H9 (cell line): ENCODE data around the gene SLC39A10. TPM values are rescaled to one million over a fixed set of nuclear protein-coding genes. Genes with fewer than 3 reads are reported as not detected.

Experiments
- DNase-seq: peaks from one replicate; pipeline ENCODE4 v3.0.0-alpha.2; 2017
- H2AFZ ChIP-seq: one replicate; pipeline ENCODE4 v1.6.1; 2013; ENCODE audit warnings: mild to moderate bottlenecking, low read length, control low read depth, moderate library complexity
- H2AK5ac ChIP-seq: 2 replicates; pipeline ENCODE4 v1.6.1; 2013; ENCODE audit warnings: low read length, control low read depth, mixed read lengths; ENCODE audit not compliant: insufficient read length
- H2BK120ac ChIP-seq: one replicate; pipeline ENCODE4 v1.6.1; 2013; ENCODE audit warnings: low read depth, mild to moderate bottlenecking, low read length, control low read depth, inconsistent platforms; ENCODE audit not compliant: poor library complexity, severe bottlenecking
- H2BK12ac ChIP-seq: 2 replicates; pipeline ENCODE4 v1.6.1; 2013; ENCODE audit warnings: low read length, control low read depth, mixed read lengths, low read depth; ENCODE audit not compliant: insufficient read length
- H2BK15ac ChIP-seq: 2 replicates; pipeline ENCODE4 v1.6.1; 2013; ENCODE audit warnings: low read depth, low read length, control low read depth
- H2BK20ac ChIP-seq: one replicate; pipeline ENCODE4 v1.6.1; 2013; ENCODE audit warnings: low read depth, mild to moderate bottlenecking, low read length, control low read depth, inconsistent platforms; ENCODE audit not compliant: poor library complexity, severe bottlenecking
- H2BK5ac ChIP-seq: 2 replicates; pipeline ENCODE4 v1.6.1; 2013; ENCODE audit warnings: low read length, control low read depth, mixed read lengths; ENCODE audit not compliant: insufficient read length
- H3K14ac ChIP-seq: 2 replicates; pipeline ENCODE4 v1.6.1; 2013; ENCODE audit warnings: low read length, control low read depth; ENCODE audit not compliant: insufficient read depth
- H3K18ac ChIP-seq: 2 replicates; pipeline ENCODE4 v1.6.1; 2013; ENCODE audit warnings: low read depth, mild to moderate bottlenecking, mixed read lengths, low read length, control low read depth; ENCODE audit not compliant: insufficient read length
- H3K23ac ChIP-seq: 2 replicates; pipeline ENCODE4 v1.6.1; 2013; ENCODE audit warnings: low read length, control low read depth, mixed read lengths, low read depth; ENCODE audit not compliant: insufficient read length
- H3K23me2 ChIP-seq: 2 replicates; pipeline ENCODE4 v1.6.1; 2013; ENCODE audit warnings: low read depth, mild to moderate bottlenecking, mixed read lengths, low read length, control low read depth; ENCODE audit not compliant: insufficient read length, poor library complexity, severe bottlenecking
- H3K27ac ChIP-seq: 2 replicates; pipeline ENCODE4 v1.5.1; 2013; ENCODE audit warnings: low read length, control low read depth, mixed read lengths, low read depth; ENCODE audit not compliant: insufficient read length
- H3K27me3 ChIP-seq: 2 replicates; pipeline ENCODE4 v1.6.1; 2013; ENCODE audit warnings: low read length, control low read depth, inconsistent platforms; ENCODE audit not compliant: insufficient read depth
- H3K4ac ChIP-seq: 2 replicates; pipeline ENCODE4 v1.6.1; 2013; ENCODE audit warnings: low read depth, mild to moderate bottlenecking, control low read depth, inconsistent platforms, low read length, moderate library complexity
- H3K4me1 ChIP-seq: 2 replicates; pipeline ENCODE4 v1.6.1; 2013; ENCODE audit warnings: low read length, control low read depth, inconsistent platforms; ENCODE audit not compliant: insufficient read depth
- H3K4me2 ChIP-seq: 2 replicates; pipeline ENCODE4 v1.6.1; 2013; ENCODE audit warnings: low read length, control low read depth, mixed read lengths; ENCODE audit not compliant: insufficient read length, insufficient read depth
- H3K56ac ChIP-seq: 2 replicates; pipeline ENCODE4 v1.6.1; 2013; ENCODE audit warnings: low read depth, mild to moderate bottlenecking, mixed read lengths, low read length, control low read depth; ENCODE audit not compliant: insufficient read length
- H3K79me1 ChIP-seq: 2 replicates; pipeline ENCODE4 v1.6.1; 2013; ENCODE audit warnings: low read depth, mild to moderate bottlenecking, moderate library complexity, low read length, control low read depth, inconsistent platforms; ENCODE audit not compliant: insufficient read depth, poor library complexity, severe bottlenecking
- H3K79me2 ChIP-seq: 2 replicates; pipeline ENCODE4 v1.6.1; 2013; ENCODE audit warnings: low read length, control low read depth, inconsistent platforms; ENCODE audit not compliant: insufficient read depth
- H3K9ac ChIP-seq: 2 replicates; pipeline ENCODE4 v1.6.1; 2013; ENCODE audit warnings: low read length, control low read depth, mixed read lengths; ENCODE audit not compliant: insufficient read length; ENCODE audit errors: extremely low read depth
- H3K9me3 ChIP-seq: one replicate; pipeline ENCODE4 v1.6.1; 2013; ENCODE audit warnings: low read depth, low read length, inconsistent platforms; ENCODE audit not compliant: control insufficient read depth
- H3T11ph ChIP-seq: one replicate; pipeline ENCODE4 v1.6.1; 2013; ENCODE audit warnings: mild to moderate bottlenecking, low read length, control low read depth, inconsistent platforms
- H4K20me1 ChIP-seq: one replicate; pipeline ENCODE4 v1.6.1; 2013; ENCODE audit not compliant: control insufficient read depth, insufficient read length, insufficient read depth
- H4K5ac ChIP-seq: 2 replicates; pipeline ENCODE4 v1.6.1; 2013; ENCODE audit warnings: low read depth, mild to moderate bottlenecking, mixed read lengths, low read length, control low read depth; ENCODE audit not compliant: insufficient read length
- H4K8ac ChIP-seq: replicated peaks from 2 replicates; pipeline ENCODE4 v1.6.1; 2013; ENCODE audit warnings: low read length, control low read depth, mixed read lengths, low read depth; ENCODE audit not compliant: insufficient read length
- H4K91ac ChIP-seq: 2 replicates; pipeline ENCODE4 v1.6.1; 2013; ENCODE audit warnings: low read depth, mild to moderate bottlenecking, moderate library complexity, mixed read lengths, low read length, control low read depth; ENCODE audit not compliant: insufficient read length
- H3K27ac Mint-ChIP-seq, 3 experiments: 2 replicates in 2 of 3; 3 replicates in 1 of 3; pipeline ENCODE4 v1.8.0; 2020 to 2021; ENCODE audit warnings: mixed read lengths in 3 of 3, mild to moderate bottlenecking in 1 of 3, moderate library complexity in 1 of 3
- H3K27me3 Mint-ChIP-seq: 2 replicates; pipeline ENCODE4 v1.8.0; 2021; ENCODE audit warnings: low read depth, mild to moderate bottlenecking, moderate library complexity, mixed read lengths
- H3K36me3 Mint-ChIP-seq, 3 experiments: 2 replicates in 2 of 3; 3 replicates in 1 of 3; pipeline ENCODE4 v1.8.0; 2020 to 2021; ENCODE audit warnings: low read depth in 3 of 3, mixed read lengths in 3 of 3; ENCODE audit not compliant: insufficient read depth in 1 of 3
- H3K4me1 Mint-ChIP-seq, 2 experiments: 2 replicates each; pipeline ENCODE4 v1.8.0; 2020; ENCODE audit warnings: mixed read lengths in 2 of 2
- H3K4me3 Mint-ChIP-seq, 2 experiments: 2 replicates in 1 of 2; 3 replicates in 1 of 2; pipeline ENCODE4 v1.8.0; 2020 to 2021; ENCODE audit warnings: mild to moderate bottlenecking in 2 of 2, mixed read lengths in 2 of 2, moderate library complexity in 1 of 2
- H3K9me3 Mint-ChIP-seq, 2 experiments: 2 replicates in 1 of 2; 3 replicates in 1 of 2; pipeline ENCODE4 v1.8.0; 2020; ENCODE audit warnings: mild to moderate bottlenecking in 2 of 2, mixed read lengths in 2 of 2, moderate library complexity in 1 of 2
- WGBS: extraction: QIAGEN DNeasy Blood & Tissue Kit; methylation state at CpG from one replicate; pipeline ENCODE4 v1.1.7; 2013; ENCODE audit warnings: missing lambda C conversion rate, low lambda C conversion rate, mixed read lengths; ENCODE audit not compliant: insufficient read length; ENCODE audit errors: extremely low coverage; 5-methylcytosine and 5-hydroxymethylcytosine counted together
- total RNA-seq: library from RNA; stranded (reverse); gene quantifications from 2 replicates; pipeline ENCODE4 v1.2.1, GENCODE V29; 2021
- TF ChIP-seq, protein P1 (sequence below): fragments of 200-600 bp; sonication (generic); conservative IDR thresholded peaks from 3 replicates; pipeline ENCODE4 v1.8.0; 2021; ENCODE audit warnings: antibody characterized with exemption, mild to moderate bottlenecking

Gene SLC39A10
- total RNA-seq, 1 experiment from 2014 or later, result 161 TPM

DNA sequence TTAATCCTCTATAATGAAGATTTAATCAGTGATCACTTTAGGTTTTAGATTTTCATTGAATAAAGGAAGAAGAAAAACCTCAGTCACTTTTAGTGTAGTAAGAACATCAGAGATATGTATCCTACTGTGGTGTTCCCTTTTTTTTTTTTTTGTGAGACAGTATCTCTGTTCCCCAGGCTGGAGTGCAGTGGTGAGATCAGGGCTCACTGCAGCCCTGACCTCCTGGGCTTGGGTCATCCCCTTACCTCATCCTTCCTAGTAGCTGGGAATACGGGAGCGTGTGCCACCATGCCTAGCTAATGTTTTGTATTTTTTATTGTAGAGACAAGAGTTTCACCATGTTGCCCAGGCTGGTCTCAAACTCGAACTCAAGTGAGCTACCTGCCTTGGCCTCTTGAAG, 5.1 kb downstream of the SLC39A10 start:
- no peak overlapping the region for H3K4ac ChIP-seq
- H3K4me1 Mint-ChIP-seq, result peaks cover 41 to 44% of the 10 kb centered on the region in 2 experiments
- no peak overlapping the region for H3K18ac ChIP-seq
- no peak overlapping the region for H3K4me2 ChIP-seq
- peaks cover 4% of the 10 kb centered on the region for H3K23me2 ChIP-seq
- no peaks in the 10 kb centered on the region for H3K79me1 ChIP-seq
- no CpG with 5 or more reads among the region's 3 CpGs for WGBS
- no peak for DNase-seq
- no peak overlapping the region for H3K14ac ChIP-seq
- no peak overlapping the region for H4K5ac ChIP-seq
- no peaks in the 10 kb centered on the region for H3K27me3 ChIP-seq
- peaks cover 25% of the 10 kb centered on the region; the same call in 1 of the 2 replicates for H3K79me2 ChIP-seq
- no peak overlapping the region for H3K23ac ChIP-seq
- no peak overlapping the region for H3T11ph ChIP-seq
- H4K8ac ChIP-seq, result no peak overlapping the region
- H2AK5ac ChIP-seq, result no peak overlapping the region
- no peaks in the 10 kb centered on the region for H4K20me1 ChIP-seq
- peaks cover 0 to 9% (median 3%) of the 10 kb centered on the region in 3 experiments; a peak in 3 of 7 replicates for H3K36me3 Mint-ChIP-seq
- H2BK12ac ChIP-seq, result no peak overlapping the region
- no peak overlapping the region for H2BK120ac ChIP-seq
- H3K9me3 ChIP-seq, result no peaks in the 10 kb centered on the region
- 0 out of 5 replicates have a peak, but pooled peaks cover 0 to under 1% of the 10 kb centered on the region in 2 experiments for H3K9me3 Mint-ChIP-seq
- TF ChIP-seq, protein P1, sequence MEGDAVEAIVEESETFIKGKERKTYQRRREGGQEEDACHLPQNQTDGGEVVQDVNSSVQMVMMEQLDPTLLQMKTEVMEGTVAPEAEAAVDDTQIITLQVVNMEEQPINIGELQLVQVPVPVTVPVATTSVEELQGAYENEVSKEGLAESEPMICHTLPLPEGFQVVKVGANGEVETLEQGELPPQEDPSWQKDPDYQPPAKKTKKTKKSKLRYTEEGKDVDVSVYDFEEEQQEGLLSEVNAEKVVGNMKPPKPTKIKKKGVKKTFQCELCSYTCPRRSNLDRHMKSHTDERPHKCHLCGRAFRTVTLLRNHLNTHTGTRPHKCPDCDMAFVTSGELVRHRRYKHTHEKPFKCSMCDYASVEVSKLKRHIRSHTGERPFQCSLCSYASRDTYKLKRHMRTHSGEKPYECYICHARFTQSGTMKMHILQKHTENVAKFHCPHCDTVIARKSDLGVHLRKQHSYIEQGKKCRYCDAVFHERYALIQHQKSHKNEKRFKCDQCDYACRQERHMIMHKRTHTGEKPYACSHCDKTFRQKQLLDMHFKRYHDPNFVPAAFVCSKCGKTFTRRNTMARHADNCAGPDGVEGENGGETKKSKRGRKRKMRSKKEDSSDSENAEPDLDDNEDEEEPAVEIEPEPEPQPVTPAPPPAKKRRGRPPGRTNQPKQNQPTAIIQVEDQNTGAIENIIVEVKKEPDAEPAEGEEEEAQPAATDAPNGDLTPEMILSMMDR, result no peak
- no peak overlapping the region for H2BK20ac ChIP-seq
- no peak overlapping the region for H2BK5ac ChIP-seq
- H2AFZ ChIP-seq, result no peak overlapping the region
- H3K27ac Mint-ChIP-seq, result peak overlapping the region; percentile 61 to 82 (median 70); a peak in 2 of 7 replicates
- H3K27ac ChIP-seq, result no peak overlapping the region
- no peak overlapping the region for H2BK15ac ChIP-seq
- H4K91ac ChIP-seq, result no peak overlapping the region
- H3K4me1 ChIP-seq, result no peaks in the 10 kb centered on the region
- H3K4me3 Mint-ChIP-seq, result no peak overlapping the region
- H3K9ac ChIP-seq, result no peak overlapping the region
- no peaks in the 10 kb centered on the region for H3K27me3 Mint-ChIP-seq
- no peak overlapping the region for H3K56ac ChIP-seq
